ENCODE results near the gene RBM38. TPM values are rescaled to one million over a fixed set of nuclear protein-coding genes. Genes with fewer than 3 reads are reported as not detected.

The RBM38 gene
- total and polyA plus RNA-seq, 10 of the 15 experiments (the other 5 are each of a cell fraction or from before 2014, with no cell fraction given): 0.32 to 118 (median 25.2) TPM

DNA sequence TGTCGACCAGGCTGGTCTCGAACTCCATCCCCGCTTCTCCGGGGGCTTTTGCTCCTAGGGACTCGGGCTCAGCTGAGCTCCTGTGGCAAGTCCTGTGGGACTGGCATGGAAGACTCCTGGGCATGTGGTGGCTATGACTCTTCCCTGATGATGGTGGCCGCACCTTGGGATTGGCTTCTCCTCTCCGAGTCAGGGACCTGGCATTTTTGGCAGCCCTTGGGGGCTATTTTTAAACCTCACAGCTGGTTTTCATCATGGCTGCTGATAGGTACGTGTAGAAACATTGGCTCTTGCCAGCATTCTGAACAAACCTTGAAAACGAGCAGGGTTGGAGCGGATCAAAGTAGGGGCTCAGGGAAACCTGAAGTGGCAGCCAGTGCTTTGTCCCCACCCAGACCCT, 54.1 kb downstream of the RBM38 start:
- H3K36me3 ChIP-seq (ENCODE audit: control insufficient read depth in 2 of 2, insufficient read depth in 2 of 2, low read length in 1 of 2): no peaks in the 10 kb centered on the region
- in situ Hi-C loops (cut with MboI) (no loop called here), intact Hi-C loops (cut with micrococcal nuclease; ENCODE audit: unreplicated experiment) (no loop called here)
- no peak overlapping the region for H2AFZ ChIP-seq (ENCODE audit: control insufficient read depth, low read depth, low read length)
- no peaks in the 10 kb centered on the region for H4K20me1 ChIP-seq (ENCODE audit: control insufficient read depth, insufficient read depth)
- H3K27me3 ChIP-seq (replicated peaks in 1 of 2; ENCODE audit: control insufficient read depth in 2 of 2, insufficient read depth in 2 of 2, low read length in 1 of 2): no peaks in the 10 kb centered on the region; a peak in 1 of 4 replicates
- DNase-seq (ENCODE audit: low read depth, low spot score): no peak
- 72% methylated on average over 10 of the region's 10 CpGs for WGBS (ENCODE audit: insufficient coverage, insufficient replicate concordance, low lambda C conversion rate, missing lambda C conversion rate)
- no peak overlapping the region for H3K27ac ChIP-seq (ENCODE audit: control insufficient read depth, insufficient read depth)
- TF ChIP-seq HDGF (IDR thresholded peaks at IDR 0.05) (no peak), NFYA (IDR thresholded peaks at IDR 0.05; ENCODE audit: borderline replicate concordance, low read depth, low read length) (no peak), TAF1 (IDR thresholded peaks at IDR 0.05; ENCODE audit: borderline replicate concordance, low read depth, low read length) (no peak), ZBED1 (IDR thresholded peaks at IDR 0.05; ENCODE audit: borderline replicate concordance) (no peak), RELA (IDR thresholded peaks at IDR 0.05; ENCODE audit: borderline replicate concordance, partially characterized antibody) (no peak), RAD51 (IDR thresholded peaks at IDR 0.05) (no peak), RUNX3 (IDR thresholded peaks at IDR 0.05; ENCODE audit: low read length) (no peak), YY1 (IDR thresholded peaks at IDR 0.05; ENCODE audit: low read depth, low read length) (no peak), KLF5 (IDR thresholded peaks at IDR 0.05; ENCODE audit: partially characterized antibody) (no peak)
- TF ChIP-seq, protein P1, sequence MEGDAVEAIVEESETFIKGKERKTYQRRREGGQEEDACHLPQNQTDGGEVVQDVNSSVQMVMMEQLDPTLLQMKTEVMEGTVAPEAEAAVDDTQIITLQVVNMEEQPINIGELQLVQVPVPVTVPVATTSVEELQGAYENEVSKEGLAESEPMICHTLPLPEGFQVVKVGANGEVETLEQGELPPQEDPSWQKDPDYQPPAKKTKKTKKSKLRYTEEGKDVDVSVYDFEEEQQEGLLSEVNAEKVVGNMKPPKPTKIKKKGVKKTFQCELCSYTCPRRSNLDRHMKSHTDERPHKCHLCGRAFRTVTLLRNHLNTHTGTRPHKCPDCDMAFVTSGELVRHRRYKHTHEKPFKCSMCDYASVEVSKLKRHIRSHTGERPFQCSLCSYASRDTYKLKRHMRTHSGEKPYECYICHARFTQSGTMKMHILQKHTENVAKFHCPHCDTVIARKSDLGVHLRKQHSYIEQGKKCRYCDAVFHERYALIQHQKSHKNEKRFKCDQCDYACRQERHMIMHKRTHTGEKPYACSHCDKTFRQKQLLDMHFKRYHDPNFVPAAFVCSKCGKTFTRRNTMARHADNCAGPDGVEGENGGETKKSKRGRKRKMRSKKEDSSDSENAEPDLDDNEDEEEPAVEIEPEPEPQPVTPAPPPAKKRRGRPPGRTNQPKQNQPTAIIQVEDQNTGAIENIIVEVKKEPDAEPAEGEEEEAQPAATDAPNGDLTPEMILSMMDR (IDR thresholded peaks at IDR 0.05 in 2 of 3, conservative IDR thresholded peaks at IDR 0.05 in 1 of 3; ENCODE audit: control insufficient read depth in 2 of 3, extremely low read depth in 1 of 3, insufficient read depth in 1 of 3, low read depth in 3 of 3, low read length in 3 of 3): no peak
- TF ChIP-seq, protein P2, sequence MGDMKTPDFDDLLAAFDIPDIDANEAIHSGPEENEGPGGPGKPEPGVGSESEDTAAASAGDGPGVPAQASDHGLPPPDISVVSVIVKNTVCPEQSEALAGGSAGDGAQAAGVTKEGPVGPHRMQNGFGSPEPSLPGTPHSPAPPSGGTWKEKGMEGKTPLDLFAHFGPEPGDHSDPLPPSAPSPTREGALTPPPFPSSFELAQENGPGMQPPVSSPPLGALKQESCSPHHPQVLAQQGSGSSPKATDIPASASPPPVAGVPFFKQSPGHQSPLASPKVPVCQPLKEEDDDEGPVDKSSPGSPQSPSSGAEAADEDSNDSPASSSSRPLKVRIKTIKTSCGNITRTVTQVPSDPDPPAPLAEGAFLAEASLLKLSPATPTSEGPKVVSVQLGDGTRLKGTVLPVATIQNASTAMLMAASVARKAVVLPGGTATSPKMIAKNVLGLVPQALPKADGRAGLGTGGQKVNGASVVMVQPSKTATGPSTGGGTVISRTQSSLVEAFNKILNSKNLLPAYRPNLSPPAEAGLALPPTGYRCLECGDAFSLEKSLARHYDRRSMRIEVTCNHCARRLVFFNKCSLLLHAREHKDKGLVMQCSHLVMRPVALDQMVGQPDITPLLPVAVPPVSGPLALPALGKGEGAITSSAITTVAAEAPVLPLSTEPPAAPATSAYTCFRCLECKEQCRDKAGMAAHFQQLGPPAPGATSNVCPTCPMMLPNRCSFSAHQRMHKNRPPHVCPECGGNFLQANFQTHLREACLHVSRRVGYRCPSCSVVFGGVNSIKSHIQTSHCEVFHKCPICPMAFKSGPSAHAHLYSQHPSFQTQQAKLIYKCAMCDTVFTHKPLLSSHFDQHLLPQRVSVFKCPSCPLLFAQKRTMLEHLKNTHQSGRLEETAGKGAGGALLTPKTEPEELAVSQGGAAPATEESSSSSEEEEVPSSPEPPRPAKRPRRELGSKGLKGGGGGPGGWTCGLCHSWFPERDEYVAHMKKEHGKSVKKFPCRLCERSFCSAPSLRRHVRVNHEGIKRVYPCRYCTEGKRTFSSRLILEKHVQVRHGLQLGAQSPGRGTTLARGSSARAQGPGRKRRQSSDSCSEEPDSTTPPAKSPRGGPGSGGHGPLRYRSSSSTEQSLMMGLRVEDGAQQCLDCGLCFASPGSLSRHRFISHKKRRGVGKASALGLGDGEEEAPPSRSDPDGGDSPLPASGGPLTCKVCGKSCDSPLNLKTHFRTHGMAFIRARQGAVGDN (IDR thresholded peaks at IDR 0.05): no peak
- TF ChIP-seq, protein P3, sequence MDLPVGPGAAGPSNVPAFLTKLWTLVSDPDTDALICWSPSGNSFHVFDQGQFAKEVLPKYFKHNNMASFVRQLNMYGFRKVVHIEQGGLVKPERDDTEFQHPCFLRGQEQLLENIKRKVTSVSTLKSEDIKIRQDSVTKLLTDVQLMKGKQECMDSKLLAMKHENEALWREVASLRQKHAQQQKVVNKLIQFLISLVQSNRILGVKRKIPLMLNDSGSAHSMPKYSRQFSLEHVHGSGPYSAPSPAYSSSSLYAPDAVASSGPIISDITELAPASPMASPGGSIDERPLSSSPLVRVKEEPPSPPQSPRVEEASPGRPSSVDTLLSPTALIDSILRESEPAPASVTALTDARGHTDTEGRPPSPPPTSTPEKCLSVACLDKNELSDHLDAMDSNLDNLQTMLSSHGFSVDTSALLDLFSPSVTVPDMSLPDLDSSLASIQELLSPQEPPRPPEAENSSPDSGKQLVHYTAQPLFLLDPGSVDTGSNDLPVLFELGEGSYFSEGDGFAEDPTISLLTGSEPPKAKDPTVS (IDR thresholded peaks at IDR 0.05; ENCODE audit: low read depth, low read length): no peak
- no peak for FAIRE-seq
- ChIA-PET RAD21 (ENCODE audit: unreplicated experiment) (interaction anchor here (1.0 kb wide), 2 partner anchors 12 to 57 kb away, joined by 3 read pairs; no protein-coding TSS in a partner anchor), SMC1A (ENCODE audit: uncharacterized antibody, unreplicated experiment) (interaction anchor here (0.9 to 1.2 kb wide), 3 partner anchors 9 to 47 kb away, joined by 3 to 4 read pairs (median 3); no protein-coding TSS in a partner anchor), CTCF (interaction anchor here (1.3 kb wide), 1 partner anchor 11 kb away, joined by 4 read pairs; no protein-coding TSS in a partner anchor), POLR2A (interaction anchor here (1.5 kb wide), 1 partner anchor 28 kb away, joined by 3 read pairs; no protein-coding TSS in a partner anchor)
- H3K9ac ChIP-seq (ENCODE audit: control insufficient read depth, insufficient read depth, low read length): no peak overlapping the region
- H3K4me2 ChIP-seq (ENCODE audit: control insufficient read depth, insufficient read depth): no peak overlapping the region
- no peaks in the 10 kb centered on the region for H3K79me2 ChIP-seq (ENCODE audit: control insufficient read depth, insufficient read depth, low read length)
- peaks cover 6% of the 10 kb centered on the region; the same call in 1 of the 2 replicates for H3K4me1 ChIP-seq (ENCODE audit: control insufficient read depth, insufficient read depth, low read length)
- no peak overlapping the region for H3K4me3 ChIP-seq
- no TSS peak for BruUV-seq (replicated peaks)
- ATAC-seq: no peak
- no peaks in the 10 kb centered on the region; the same call in 1 of the 3 replicates for H3K9me3 ChIP-seq (replicated peaks; ENCODE audit: control insufficient read depth, insufficient read depth, low read length)

Data from GM12878 (cell line).